GM11168 (cell line): ENCODE data around the gene LYPD6B.

Experiments
- in situ Hi-C: fragments of 300-500 bp; cut with MboI; formaldehyde crosslinking; loops from one replicate; pipeline ENCODE4 v1.12.0; 2022; ENCODE audit warnings: low sequenced_read_pairs; ENCODE audit not compliant: unreplicated experiment

Gene LYPD6B

GRCh38 chr2:149178612-149179011 is 140.1 kb downstream of the LYPD6B start:
- in situ Hi-C loops, result no loop called here

GRCh38 chr2:149180226-149180875 is 141.9 kb downstream of the LYPD6B start:
- in situ Hi-C loops, result no loop called here

- in situ Hi-C loops, result no loop called here
These were observed 144.7 kb downstream of the LYPD6B start for GRCh38 chr2:149183187-149183586.

DNA sequence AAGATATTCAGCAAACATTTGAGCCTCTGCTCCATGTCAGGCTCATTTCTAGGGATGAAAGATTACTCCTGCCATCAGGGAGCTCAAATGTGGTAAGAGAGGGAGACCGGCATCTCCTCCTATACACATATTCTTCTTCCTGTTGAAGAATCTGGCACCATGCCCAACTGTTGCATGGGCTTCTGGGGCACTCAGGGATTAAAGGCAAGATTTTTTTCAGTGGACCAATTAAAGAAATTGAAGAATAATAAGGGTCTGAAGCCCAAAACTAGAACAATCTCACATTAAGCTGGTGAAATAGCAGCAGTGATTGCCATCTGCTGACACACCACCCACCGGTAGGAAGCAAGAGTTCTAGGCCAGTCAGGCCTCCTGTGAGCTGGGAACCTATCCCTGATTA is 146.5 kb downstream of the LYPD6B start:
- in situ Hi-C loops, result no loop called here

DNA sequence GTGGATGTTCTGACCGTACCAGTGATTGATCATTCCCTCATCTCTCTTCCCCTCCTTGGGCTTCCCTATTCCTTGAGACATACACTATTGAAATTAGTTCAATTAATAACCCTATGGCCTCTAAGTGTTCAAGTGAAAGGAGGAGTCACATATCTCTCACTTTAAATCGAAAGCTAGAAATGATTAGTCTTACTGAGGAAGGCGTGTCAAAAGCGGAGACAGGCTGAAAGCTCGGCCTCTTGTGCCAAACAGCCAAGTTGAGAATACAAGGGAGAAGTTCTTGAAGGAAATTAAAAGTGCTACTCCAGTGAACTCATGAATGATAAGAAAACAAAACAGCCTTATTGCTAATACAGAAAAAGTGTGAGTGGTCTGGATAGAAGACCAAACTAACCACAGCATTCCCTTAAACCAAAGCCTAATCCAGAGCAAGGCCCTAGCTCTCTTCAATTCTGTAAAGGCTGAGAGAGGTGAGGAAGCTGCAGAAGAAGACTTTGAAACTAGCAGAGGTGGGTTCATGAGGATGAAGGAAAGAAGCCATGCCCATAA is 147.5 kb downstream of the LYPD6B start:
- in situ Hi-C loops, result no loop called here

GRCh38 chr2:149187057-149187456 is 148.6 kb downstream of the LYPD6B start:
- in situ Hi-C loops, result no loop called here

GRCh38 chr2:149188291-149188690 is 149.8 kb downstream of the LYPD6B start:
- in situ Hi-C loops, result no loop called here

DNA sequence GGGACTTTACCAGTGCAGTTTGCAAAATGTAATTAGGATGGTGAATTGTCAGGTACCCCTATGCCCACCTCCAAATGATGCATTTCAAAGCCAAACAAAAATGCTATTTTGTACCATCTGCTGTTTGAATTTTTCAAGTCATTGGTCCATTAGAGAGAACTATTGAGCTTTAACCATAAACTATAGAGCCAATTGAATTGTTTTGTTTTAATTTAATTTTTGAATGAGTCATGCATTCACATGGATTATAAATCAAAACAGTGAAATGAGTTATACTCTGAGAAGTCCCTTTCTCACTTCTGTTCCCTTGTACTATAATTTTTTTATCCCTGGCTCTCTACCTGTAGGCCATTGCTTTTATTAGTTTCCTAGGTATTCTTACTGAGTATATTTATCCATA is 151.3 kb downstream of the LYPD6B start:
- in situ Hi-C loops, result no loop called here

- in situ Hi-C loops, result no loop called here
These were observed 153.4 kb downstream of the LYPD6B start for GRCh38 chr2:149191915-149192314.

DNA sequence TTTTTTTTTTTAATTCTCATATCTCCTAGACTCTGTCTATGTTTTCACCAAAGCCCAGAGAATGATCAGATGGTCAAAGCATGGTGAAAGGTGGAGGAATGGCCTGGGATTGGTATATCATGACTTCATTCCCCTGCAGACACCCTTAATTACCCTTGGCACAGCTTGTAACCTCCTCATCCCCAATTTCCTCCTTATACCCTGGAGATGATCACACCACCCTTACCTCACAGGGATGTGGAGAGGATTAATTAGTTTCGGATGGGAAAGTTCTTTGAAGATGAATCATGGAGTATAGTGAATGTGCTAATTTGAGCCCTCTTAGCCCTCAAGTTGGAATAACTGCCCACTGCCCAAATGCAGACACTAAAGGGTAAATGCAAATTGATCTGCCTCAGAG is 153.9 kb downstream of the LYPD6B start:
- in situ Hi-C loops, result no loop called here

DNA sequence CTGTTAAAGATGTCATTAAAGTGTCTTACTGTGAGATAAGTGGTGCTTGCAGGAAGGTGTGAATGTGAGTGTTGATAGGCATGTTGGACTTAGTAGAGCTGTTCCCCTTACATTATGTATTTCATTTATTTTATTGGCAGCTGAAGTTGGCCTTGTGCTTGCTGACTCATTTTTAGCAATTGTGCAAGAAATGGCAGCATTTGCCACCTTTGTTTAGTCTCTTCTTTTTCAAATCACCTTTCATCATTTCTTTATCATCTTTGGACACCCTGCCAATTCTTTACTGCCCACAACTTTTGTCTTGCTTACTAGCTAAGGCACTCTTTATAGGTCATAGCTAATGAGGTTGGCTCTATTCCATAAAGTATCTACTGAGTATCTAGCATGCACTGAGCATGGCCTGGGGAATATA is 161.6 kb downstream of the LYPD6B start:
- in situ Hi-C loops, result no loop called here

- in situ Hi-C loops, result no loop called here
These were observed 166.2 kb downstream of the LYPD6B start for GRCh38 chr2:149204686-149205085.

DNA sequence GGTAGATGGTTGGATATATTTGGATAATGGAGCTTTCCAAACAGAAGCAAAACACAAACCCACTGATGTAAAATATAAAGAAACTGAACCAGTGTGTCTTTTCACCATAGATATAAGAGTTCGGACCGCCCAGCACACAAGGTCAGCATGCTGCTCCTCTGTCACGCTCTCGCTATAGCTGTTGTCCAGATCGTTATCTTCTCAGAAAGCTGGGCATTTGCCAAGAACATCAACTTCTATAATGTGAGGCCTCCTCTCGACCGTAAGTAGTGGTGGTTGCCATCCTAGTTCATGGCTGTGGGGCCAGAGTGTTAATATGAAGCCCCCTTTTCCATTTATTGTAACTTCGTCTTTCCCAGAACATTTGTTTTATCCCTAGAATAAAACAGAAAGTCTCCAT is 166.6 kb downstream of the LYPD6B start:
- in situ Hi-C loops, result no loop called here

GRCh38 chr2:149213764-149214493 is 175.4 kb downstream of the LYPD6B start:
- in situ Hi-C loops, result no loop called here

DNA sequence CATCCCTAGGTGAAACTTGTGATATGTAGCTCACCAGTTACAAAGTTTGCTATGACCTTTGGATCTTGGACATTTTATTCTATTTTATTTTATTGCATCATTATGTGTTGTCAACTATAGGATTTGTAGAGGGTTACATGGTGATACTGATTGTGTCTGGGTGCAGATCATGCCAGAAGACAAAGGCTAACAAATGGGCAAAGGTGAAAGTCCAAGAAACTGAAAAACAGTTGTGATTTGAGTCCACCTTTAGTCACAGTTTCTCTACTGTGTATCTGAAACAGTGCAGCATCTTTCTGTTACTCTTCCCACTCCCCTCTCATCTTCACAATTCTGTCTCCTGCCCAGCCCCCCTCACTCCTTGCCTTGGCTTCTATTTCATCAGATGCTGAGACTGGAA is 180.0 kb downstream of the LYPD6B start:
- in situ Hi-C loops, result no loop called here

- in situ Hi-C loops, result no loop called here
These were observed 181.4 kb downstream of the LYPD6B start for GRCh38 chr2:149219856-149220255.

GRCh38 chr2:149221002-149221401 is 182.5 kb downstream of the LYPD6B start:
- in situ Hi-C loops, result no loop called here

DNA sequence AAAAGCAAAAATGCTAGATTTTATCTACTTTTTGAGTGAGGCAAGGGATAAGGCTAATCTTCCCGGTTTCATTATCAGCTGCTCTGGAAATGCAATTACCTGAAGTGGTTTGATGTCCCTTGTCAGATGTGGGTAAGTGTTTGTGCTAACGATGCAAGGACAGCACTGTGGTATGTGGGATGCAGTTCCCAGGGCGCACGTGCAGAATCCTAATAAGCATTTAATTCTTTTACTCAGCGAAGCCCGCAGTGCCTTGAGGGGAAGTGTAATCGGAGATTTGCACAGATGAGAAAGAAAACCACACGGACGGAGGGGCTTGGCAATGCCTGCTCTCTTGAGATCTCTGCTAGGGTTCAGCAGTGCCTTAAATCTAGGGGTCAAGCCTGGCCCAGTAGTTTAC is 183.4 kb downstream of the LYPD6B start:
- in situ Hi-C loops, result no loop called here

- in situ Hi-C loops, result no loop called here
These were observed 185.1 kb downstream of the LYPD6B start for GRCh38 chr2:149223472-149224095.

DNA sequence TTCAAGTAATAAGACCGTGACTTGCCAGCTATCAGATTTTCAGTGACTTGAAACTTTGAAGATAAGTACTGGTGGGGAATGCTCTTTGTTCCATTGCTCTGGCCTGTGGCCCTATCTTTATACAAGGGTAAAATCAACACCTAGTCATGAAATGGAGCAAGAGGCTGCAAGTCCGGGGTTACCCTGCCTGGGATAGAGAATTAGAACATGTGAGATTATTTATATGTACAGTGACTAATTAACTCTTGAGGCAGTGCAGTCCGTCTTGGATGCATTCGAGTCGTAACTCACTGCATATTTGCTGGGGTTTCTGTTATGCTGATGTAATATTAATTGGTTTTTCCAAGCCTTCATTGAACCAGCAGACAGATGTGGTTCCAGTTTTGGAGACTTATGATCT is 186.0 kb downstream of the LYPD6B start:
- in situ Hi-C loops, result no loop called here

- in situ Hi-C loops, result no loop called here
These were observed 186.9 kb downstream of the LYPD6B start for GRCh38 chr2:149225446-149225845.
